ENCODE measurements around the gene RRP12. TPM values are rescaled to one million over a fixed set of nuclear protein-coding genes. Genes with fewer than 3 reads are reported as not detected.

RRP12 gene
- total RNA-seq = 10 to 100 TPM; 30.7 to 38.1 TPM

GRCh38 chr10:97400665-97401454 is at the start of gene RRP12:
Gene RRP12 (minus strand): TSS chr10:97401340. CDS start chr10:97401231, 109 bp downstream.
- H3K27me3 Mint-ChIP-seq = no peaks in the 10 kb centered on the region
- peaks cover 15% of the 10 kb centered on the region for H3K4me1 Mint-ChIP-seq
- ATAC-seq (peak; percentile 88), DNase-seq (peak; percentile 94)
- H3K9me3 Mint-ChIP-seq (ENCODE audit: low read depth) = no peaks in the 10 kb centered on the region
- H3K36me3 Mint-ChIP-seq = peaks cover 7% of the 10 kb centered on the region
- CTCF ChIA-PET = interaction anchor here (0.9 to 5.5 kb wide), 14 partner anchors 9 to 153 kb away, joined by 3 to 53 read pairs (median 4); partner anchors contain the start of gene UBTD1
- H3K27ac Mint-ChIP-seq = peak within 1 kb of the TSS; percentile 93
- peak within 1 kb of the TSS; percentile 96 for H3K4me3 Mint-ChIP-seq

- DNase-seq (no peak), ATAC-seq (no peak)
- H3K4me3 Mint-ChIP-seq = no peak overlapping the region
- CTCF ChIA-PET = no interaction called here
- no peaks in the 10 kb centered on the region for H3K27me3 Mint-ChIP-seq
- no peaks in the 10 kb centered on the region for H3K9me3 Mint-ChIP-seq (ENCODE audit: low read depth)
- peaks cover 38% of the 10 kb centered on the region for H3K4me1 Mint-ChIP-seq
- no peak overlapping the region for H3K27ac Mint-ChIP-seq
- peaks cover 8% of the 10 kb centered on the region for H3K36me3 Mint-ChIP-seq
These were observed 49.7 kb upstream of the RRP12 start for GRCh38 chr10:97450828-97451227.

DNA sequence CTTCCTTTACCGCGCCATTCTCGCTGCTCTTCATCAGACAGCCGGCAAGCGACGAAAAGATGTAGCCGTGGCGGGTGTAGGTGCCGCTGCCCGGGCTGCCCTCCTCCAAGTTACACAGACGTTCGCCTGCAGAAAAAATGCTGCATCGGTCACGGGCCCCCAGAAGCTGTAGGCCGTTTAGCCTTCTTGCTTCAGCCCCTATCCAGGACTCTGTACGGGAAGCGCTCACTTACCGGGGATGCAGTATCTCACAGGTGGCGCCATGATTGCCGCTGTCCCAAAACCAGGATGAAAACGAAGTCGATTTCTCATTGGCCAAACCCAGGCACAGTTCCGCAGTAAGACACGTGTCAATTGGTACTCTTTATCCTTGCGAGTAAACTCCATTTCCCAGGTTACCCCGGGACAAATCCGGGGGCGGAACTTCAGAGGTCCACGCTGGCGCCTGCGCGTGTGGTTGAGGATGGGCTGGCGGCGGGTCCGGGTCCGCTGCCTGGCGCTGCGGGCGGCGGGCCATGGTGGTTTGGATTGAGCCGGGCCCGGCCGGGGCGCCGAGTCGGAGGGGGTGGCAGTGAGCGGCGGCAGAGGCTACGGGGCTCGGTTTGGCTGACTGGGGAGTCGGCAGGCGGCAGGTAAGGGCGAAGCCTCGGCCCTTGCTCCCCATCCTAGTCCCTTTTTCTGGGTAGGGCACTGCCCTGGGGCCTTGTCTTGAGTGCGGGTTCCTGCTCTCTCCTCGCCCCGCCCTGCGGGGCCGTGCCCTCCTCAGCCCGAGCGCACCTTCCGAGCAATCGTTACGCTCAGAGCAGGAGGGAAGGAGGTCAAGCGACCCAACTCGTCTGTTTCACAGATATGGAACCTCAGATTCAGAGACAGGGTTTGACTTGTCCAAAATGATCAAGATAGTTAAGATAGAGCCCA is 44.8 kb upstream of the RRP12 start, which contains the start of the genes EXOSC1 and ZDHHC16:
TSS of gene EXOSC1 (minus strand) at position 285 of the 918 bp plus-strand sequence. CDS start at position 264, 21 bp downstream.
TSS of gene ZDHHC16 (plus strand) at position 454 of the 918 bp plus-strand sequence. CDS start 5,501 bp downstream, outside the sequence.
- ATAC-seq (peak; percentile 98), DNase-seq (peak; percentile 96)
- Mint-ChIP-seq H3K27ac (peak within 1 kb of the TSS; percentile 83), H3K9me3 (ENCODE audit: low read depth) (no peaks in the 10 kb centered on the region), H3K27me3 (no peaks in the 10 kb centered on the region), H3K4me3 (peak within 1 kb of the TSS; percentile 95), H3K4me1 (peaks cover 50% of the 10 kb centered on the region), H3K36me3 (peaks cover 11% of the 10 kb centered on the region)
- CTCF ChIA-PET = interaction anchor here (0.8 to 4.0 kb wide), 4 partner anchors 19 to 38 kb away, joined by 3 to 29 read pairs (median 6); no protein-coding TSS in a partner anchor

GRCh38 chr10:97445357-97445721 is 44.2 kb upstream of the RRP12 start:
- Mint-ChIP-seq H3K36me3 (peaks cover 13% of the 10 kb centered on the region), H3K27me3 (no peaks in the 10 kb centered on the region), H3K27ac (peak overlapping the region; percentile 83), H3K9me3 (ENCODE audit: low read depth) (no peaks in the 10 kb centered on the region), H3K4me3 (peak overlapping the region; percentile 95), H3K4me1 (peaks cover 47% of the 10 kb centered on the region)
- ATAC-seq (no peak), DNase-seq (no peak)
- CTCF ChIA-PET = interaction anchor here (0.8 to 4.0 kb wide), 6 partner anchors 17 to 127 kb away, joined by 3 to 29 read pairs (median 4); partner anchors contain the start of gene ANKRD2

GRCh38 chr10:97444212-97444611 is 43.1 kb upstream of the RRP12 start:
- Mint-ChIP-seq H3K27me3 (no peaks in the 10 kb centered on the region), H3K27ac (peak overlapping the region; percentile 83), H3K36me3 (peaks cover 17% of the 10 kb centered on the region), H3K4me3 (peak overlapping the region; percentile 95), H3K4me1 (peaks cover 45% of the 10 kb centered on the region), H3K9me3 (ENCODE audit: low read depth) (no peaks in the 10 kb centered on the region)
- ATAC-seq (no peak), DNase-seq (no peak)
- CTCF ChIA-PET = interaction anchor here (0.8 to 4.0 kb wide), 7 partner anchors 9 to 128 kb away, joined by 3 to 29 read pairs (median 4); partner anchors contain the start of gene ANKRD2

DNA sequence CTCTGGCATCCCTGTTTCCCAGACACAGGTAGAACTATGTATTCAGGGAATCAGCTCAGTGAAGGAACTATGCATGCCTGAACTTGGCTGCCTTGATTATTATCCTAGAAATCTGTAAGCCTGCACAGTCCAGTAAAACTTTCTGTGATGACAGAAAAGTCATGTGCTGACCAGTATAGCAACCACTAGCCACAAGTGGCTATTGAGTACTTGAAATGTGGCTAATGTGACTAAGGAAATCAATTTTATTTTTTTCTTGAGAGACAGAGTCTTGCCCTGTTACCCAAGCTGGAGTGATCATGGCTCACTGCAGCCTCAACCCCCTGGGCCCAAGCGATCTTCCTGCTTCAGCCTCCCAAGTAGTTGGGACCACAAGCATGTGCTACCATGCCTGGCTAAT is 41.1 kb upstream of the RRP12 start:
- CTCF ChIA-PET = interaction anchor here (1.5 to 4.0 kb wide), 2 partner anchors 14 to 35 kb away, joined by 5 to 29 read pairs; no protein-coding TSS in a partner anchor
- Mint-ChIP-seq H3K27ac (no peak overlapping the region), H3K9me3 (ENCODE audit: low read depth) (no peaks in the 10 kb centered on the region), H3K36me3 (peaks cover 22% of the 10 kb centered on the region), H3K4me1 (peaks cover 32% of the 10 kb centered on the region), H3K27me3 (no peaks in the 10 kb centered on the region), H3K4me3 (no peak overlapping the region)
- DNase-seq = no peak
- ATAC-seq = no peak

- DNase-seq (no peak), ATAC-seq (no peak)
- CTCF ChIA-PET = interaction anchor here (1.9 kb wide), 1 partner anchor 27 kb away, joined by 6 read pairs; no protein-coding TSS in a partner anchor
- peaks cover 10% of the 10 kb centered on the region for H3K4me1 Mint-ChIP-seq
- no peaks in the 10 kb centered on the region for H3K27me3 Mint-ChIP-seq
- H3K27ac Mint-ChIP-seq = peak overlapping the region; percentile 58
- no peak overlapping the region for H3K4me3 Mint-ChIP-seq
- H3K9me3 Mint-ChIP-seq (ENCODE audit: low read depth) = no peaks in the 10 kb centered on the region
- peaks cover 50% of the 10 kb centered on the region for H3K36me3 Mint-ChIP-seq
These were observed 34.1 kb upstream of the RRP12 start for GRCh38 chr10:97435211-97435610.

GRCh38 chr10:97434557-97434956 is 33.4 kb upstream of the RRP12 start:
- peaks cover 52% of the 10 kb centered on the region for H3K36me3 Mint-ChIP-seq
- H3K27me3 Mint-ChIP-seq = no peaks in the 10 kb centered on the region
- DNase-seq = no peak
- CTCF ChIA-PET = interaction anchor here (0.7 to 1.9 kb wide), 2 partner anchors 9 to 27 kb away, joined by 3 to 6 read pairs; no protein-coding TSS in a partner anchor
- no peak overlapping the region for H3K4me3 Mint-ChIP-seq
- H3K27ac Mint-ChIP-seq = peak overlapping the region; percentile 76
- H3K9me3 Mint-ChIP-seq (ENCODE audit: low read depth) = no peaks in the 10 kb centered on the region
- peak; percentile 10 for ATAC-seq
- peaks cover 14% of the 10 kb centered on the region for H3K4me1 Mint-ChIP-seq

GRCh38 chr10:97434055-97434454 is 32.9 kb upstream of the RRP12 start:
- no peaks in the 10 kb centered on the region for H3K9me3 Mint-ChIP-seq (ENCODE audit: low read depth)
- ATAC-seq (no peak), DNase-seq (no peak)
- H3K4me1 Mint-ChIP-seq = peaks cover 19% of the 10 kb centered on the region
- H3K36me3 Mint-ChIP-seq = peaks cover 53% of the 10 kb centered on the region
- H3K27me3 Mint-ChIP-seq = no peaks in the 10 kb centered on the region
- peak overlapping the region; percentile 76 for H3K27ac Mint-ChIP-seq
- CTCF ChIA-PET = interaction anchor here (0.7 to 1.9 kb wide), 2 partner anchors 9 to 26 kb away, joined by 3 to 6 read pairs; no protein-coding TSS in a partner anchor
- no peak overlapping the region for H3K4me3 Mint-ChIP-seq

DNA sequence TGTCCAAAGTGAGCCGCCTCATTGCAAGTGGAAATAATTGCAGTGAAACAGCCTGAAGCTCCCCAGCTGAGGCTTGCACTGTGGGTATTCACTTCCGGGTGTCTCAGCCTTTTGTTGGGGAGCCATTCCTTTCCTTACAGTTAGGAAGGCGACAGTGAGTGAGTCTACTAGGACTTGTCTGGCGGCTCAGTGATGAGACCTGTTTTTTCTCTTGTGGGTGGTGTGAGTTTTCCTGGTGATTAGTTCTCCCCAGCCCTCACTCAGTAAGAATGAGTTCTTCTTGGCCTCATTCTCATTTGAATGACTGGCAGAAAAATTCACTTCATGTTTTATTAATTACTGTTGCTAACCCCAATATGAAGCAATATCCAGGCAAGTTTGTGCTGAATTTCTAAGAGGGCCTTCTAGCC is 27.4 kb upstream of the RRP12 start:
- peak; percentile 71 for DNase-seq
- no peaks in the 10 kb centered on the region for H3K9me3 Mint-ChIP-seq (ENCODE audit: low read depth)
- CTCF ChIA-PET = interaction anchor here (1.0 to 2.7 kb wide), 12 partner anchors 10 to 35 kb away, joined by 3 to 21 read pairs (median 5); partner anchors contain the start of gene RRP12
- peak; percentile 6 for ATAC-seq
- H3K4me1 Mint-ChIP-seq = peaks cover 37% of the 10 kb centered on the region
- H3K27me3 Mint-ChIP-seq = no peaks in the 10 kb centered on the region
- peaks cover 54% of the 10 kb centered on the region for H3K36me3 Mint-ChIP-seq
- peak overlapping the region; percentile 87 for H3K4me3 Mint-ChIP-seq
- H3K27ac Mint-ChIP-seq = peak overlapping the region; percentile 93

DNA sequence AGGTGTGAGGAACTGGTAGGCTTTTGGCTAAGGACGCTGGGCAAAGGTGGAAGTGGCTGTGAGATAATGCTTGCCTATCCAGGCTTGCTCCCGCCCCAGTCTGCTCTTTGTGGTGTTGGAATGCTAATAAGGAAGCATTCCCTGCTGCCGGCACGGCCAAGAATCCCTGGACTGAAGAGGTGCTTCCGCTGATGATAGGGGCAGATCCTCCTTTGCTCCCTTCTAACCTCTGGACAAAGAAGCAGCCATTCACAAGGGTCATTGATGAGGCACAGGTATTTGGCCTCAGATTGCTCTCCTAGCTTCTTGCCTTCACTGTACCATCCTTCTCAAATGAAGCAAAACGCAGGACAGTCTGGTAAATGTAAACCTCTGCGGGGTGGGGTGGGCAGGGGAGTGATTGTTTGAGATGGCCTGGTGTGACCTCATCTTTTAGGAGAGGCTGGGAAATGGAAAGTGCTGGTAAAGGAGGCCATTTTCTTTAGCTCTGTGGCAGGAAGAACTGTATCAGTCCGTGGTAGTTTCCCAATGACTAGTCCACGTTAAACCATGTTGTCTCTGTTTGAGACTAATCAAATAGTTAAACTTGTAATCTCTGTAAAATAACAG is 26.5 kb upstream of the RRP12 start:
- peak overlapping the region; percentile 87 for H3K4me3 Mint-ChIP-seq
- H3K36me3 Mint-ChIP-seq = peaks cover 49% of the 10 kb centered on the region
- H3K4me1 Mint-ChIP-seq = peaks cover 45% of the 10 kb centered on the region
- H3K27me3 Mint-ChIP-seq = no peaks in the 10 kb centered on the region
- ATAC-seq (peak; percentile 40), DNase-seq (peak; percentile 72)
- CTCF ChIA-PET = interaction anchor here (0.6 to 2.7 kb wide), 13 partner anchors 9 to 195 kb away, joined by 3 to 21 read pairs (median 5); partner anchors contain the start of gene RRP12
- no peaks in the 10 kb centered on the region for H3K9me3 Mint-ChIP-seq (ENCODE audit: low read depth)
- H3K27ac Mint-ChIP-seq = peak overlapping the region; percentile 93
